Dermis blood vessel endothelial cell (primary cell): ENCODE results near the gene HEPACAM. TPM values are rescaled to one million over a fixed set of nuclear protein-coding genes. Genes with fewer than 3 reads are reported as not detected.

Source experiments
- DNase-seq: peaks from one replicate; pipeline ENCODE4 v3.0.0; 2010
- total RNA-seq: library from RNA; depleted of rRNA; stranded (reverse); fragments of >200 nt; gene quantifications from 2 replicates; pipeline ENCODE4 v1.2.3, GENCODE V29; 2014

Gene HEPACAM
- total RNA-seq, 1 donor from 2014 or later = under 0.01 TPM

DNA sequence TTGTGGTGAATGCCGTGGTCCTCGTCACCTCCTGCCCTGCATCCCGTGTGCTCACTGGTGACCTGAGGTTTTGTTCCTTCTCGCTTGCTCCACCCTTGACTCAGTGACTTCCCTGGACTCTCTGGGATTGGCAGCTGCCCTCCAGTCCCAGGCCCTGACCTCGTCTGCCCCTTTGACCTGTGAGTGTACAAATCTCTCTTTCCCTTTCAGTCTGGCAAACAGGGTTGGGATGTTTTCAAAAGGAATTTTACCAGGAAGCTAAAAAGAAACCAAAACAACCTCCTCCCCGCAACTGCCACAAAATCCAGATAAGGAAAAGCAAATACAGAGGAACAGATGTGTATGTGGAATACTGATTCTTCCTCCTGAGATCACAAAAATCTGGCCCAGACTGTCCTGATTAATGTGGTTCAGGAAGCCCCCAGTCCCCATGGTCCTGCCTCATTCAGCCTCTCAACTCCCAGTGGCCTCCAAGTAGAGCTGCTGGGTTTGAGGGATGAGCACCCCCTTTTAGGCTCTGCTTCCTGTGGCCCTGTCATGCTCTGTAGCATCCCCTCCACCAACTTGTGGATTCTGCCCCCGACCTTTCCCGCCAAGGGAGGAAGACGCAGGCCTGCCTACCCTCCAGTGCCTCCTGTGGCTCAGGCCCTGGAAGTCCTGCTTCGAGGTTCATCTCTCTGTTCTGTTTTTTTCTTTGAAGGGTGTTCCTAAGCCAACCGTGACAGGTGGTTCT, 53.3 kb downstream of the HEPACAM start:
- peak; percentile 42 for DNase-seq

GRCh38 chr11:124880958-124881357, 54.9 kb downstream of the HEPACAM start:
- DNase-seq = no peak

GRCh38 chr11:124880290-124880611, 55.6 kb downstream of the HEPACAM start:
- peak; percentile 62 for DNase-seq

GRCh38 chr11:124879493-124880289, 56.2 kb downstream of the HEPACAM start:
- DNase-seq = peak; percentile 51

GRCh38 chr11:124878759-124879492, 56.9 kb downstream of the HEPACAM start:
- no peak for DNase-seq

- peak; percentile 47 for DNase-seq
These were observed 57.7 kb downstream of the HEPACAM start for GRCh38 chr11:124877910-124878758.

DNA sequence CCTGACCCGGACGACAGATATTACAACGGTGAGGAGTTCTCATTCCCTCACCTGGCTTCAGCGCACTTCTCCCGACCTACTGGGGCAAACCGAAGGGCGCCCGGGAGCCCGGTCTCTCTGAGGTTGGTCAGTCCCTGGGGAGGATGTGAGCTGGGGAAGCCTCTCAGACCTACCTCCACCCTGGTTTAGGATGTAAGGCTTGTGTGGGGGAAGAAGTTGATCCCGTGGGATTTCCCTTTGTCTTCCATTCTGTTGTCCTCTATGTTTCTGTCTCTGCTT, 58.3 kb downstream of the HEPACAM start:
- DNase-seq = peak; percentile 48

DNA sequence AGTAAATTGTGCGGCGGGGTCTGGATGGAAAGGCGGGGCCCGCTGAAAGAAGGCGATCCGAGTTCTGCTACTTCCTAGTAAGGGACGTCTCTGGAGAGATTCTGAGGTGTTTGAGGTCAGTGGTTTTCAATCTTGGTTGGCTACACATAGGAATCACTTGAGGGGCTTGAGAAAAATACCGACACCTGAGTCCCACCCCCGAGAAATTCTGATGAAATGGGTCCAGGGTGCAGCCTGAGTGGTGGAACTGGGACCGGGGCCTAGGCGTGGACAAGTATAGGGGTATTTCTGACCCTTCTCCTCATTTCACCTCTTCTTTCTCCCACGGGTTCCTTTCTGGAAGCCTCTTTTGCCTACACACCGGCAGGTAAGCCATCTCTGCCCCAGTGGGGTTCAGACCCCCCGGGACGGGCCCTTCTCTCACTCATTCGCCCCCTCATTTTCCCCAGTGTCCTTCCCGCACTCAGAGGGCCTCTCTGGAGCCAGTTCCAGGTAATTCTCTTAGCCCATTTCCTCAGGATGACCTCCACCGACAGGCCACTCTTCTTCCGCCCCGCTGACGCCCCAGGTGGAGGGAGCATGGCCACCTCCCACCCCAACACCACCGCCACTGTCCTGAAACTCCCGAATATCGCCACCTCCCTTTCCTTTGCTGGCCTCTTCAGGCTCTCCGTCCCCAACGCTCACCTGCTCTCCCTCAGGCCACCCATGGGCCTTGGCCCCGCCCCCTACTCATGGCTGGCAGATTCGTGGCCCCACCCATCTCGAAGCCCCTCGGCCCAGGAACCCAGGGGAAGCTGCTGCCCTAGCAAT, 58.8 kb downstream of the HEPACAM start:
- no peak for DNase-seq

GRCh38 chr11:124875943-124876817, 59.7 kb downstream of the HEPACAM start:
- peak; percentile 97 for DNase-seq

DNA sequence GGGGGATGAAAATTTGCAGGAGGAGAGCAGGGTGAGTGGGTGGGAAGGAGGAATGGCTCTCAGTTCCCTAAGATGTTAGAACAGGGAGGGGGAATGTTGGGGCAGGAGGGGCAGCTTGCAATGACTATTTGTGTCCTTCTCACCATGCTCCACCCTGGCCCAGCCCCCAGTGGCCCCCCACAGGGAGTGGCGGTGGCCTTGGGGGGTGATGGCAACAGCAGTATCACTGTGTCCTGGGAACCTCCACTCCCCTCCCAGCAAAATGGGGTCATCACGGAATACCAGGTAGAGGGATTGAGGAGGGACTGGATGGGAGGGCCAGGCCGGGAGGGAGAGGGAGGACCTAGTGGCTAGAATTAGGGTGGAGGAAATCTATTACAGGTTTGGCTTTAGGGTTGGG, 60.4 kb downstream of the HEPACAM start:
- no peak for DNase-seq

DNA sequence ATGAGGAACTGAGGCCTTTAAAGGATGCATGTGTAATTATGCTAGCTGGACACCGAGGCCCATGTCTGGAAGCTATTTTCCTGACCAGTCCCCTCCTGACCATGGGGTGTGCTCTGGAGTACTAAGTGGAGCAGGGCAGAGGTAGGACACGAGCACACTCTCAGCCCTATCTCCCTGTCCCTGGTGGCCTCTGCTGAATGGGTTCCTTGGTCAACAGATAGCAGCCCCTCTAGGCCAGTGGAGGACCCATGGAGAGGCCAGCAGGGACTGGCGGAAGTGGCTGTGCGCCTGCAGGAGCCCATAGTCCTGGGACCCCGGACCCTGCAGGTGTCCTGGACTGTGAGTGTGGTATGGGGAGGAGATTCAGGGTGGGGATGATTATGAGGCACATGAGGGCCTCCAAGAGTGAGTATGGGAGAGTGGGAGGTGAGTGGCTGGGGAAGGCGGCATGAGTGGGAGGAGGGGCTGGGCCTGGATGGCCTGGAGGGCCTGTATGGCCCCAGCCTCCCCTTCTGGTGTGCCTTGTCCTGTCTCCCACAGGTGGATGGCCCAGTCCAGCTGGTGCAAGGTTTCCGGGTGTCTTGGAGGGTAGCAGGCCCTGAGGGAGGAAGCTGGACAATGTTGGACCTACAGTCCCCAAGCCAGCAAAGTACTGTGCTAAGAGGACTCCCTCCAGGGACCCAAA, 61.1 kb downstream of the HEPACAM start:
- no peak for DNase-seq

- no peak for DNase-seq
These were observed 61.9 kb downstream of the HEPACAM start for GRCh38 chr11:124873951-124874350.

- no peak for DNase-seq
These were observed 63.1 kb downstream of the HEPACAM start for GRCh38 chr11:124872741-124873140.

DNA sequence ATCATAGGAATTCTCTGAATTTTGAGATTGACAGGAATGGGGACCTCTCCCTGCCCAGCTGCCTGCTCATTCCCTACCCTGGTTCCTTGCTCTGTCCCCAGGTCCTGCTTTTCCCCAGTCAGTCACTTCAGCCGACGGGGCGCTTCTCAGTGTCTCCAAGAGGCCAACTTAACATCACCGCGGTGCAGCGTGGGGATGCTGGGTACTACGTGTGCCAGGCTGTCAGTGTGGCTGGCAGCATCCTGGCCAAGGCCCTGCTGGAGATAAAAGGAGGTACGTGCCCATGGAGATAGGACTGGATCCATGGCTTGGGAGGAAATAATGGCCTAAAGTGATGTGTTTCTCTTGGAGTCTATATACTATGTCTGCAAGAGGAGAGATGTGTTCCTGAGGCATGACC, 63.6 kb downstream of the HEPACAM start:
- DNase-seq = no peak

GRCh38 chr11:124870430-124870829, 65.4 kb downstream of the HEPACAM start:
- DNase-seq = no peak

- DNase-seq = no peak
These were observed 65.9 kb downstream of the HEPACAM start for GRCh38 chr11:124869856-124870387.

GRCh38 chr11:124869331-124869730, 66.5 kb downstream of the HEPACAM start:
- DNase-seq = no peak
